Heart left ventricle (tissue), 16 donors: ENCODE measurements around the gene SYP. TPM values are rescaled to one million over a fixed set of nuclear protein-coding genes. Genes with fewer than 3 reads are reported as not detected.
A peak's percentile ranks its signal among the peaks of the same experiment; 100 is the strongest.
"Not testable (repeated sequence)": the region's sequence is repeated elsewhere in the genome, so short reads cannot be mapped to it uniquely, and the experiment has no call there.

Experiments used
- ATAC-seq, 4 donors: fragments of 200-7000 bp; cut with Tn5 transposase; one replicate each; pipeline ENCODE4 v1.9.1; 2020 to 2022; ENCODE audit warnings: moderate library complexity in 4 of 4, mild to moderate bottlenecking in 3 of 4, moderate number of reproducible peaks in 1 of 4
- DNase-seq, 5 donors: peaks; one replicate each; pipeline ENCODE4 v3.0.0-alpha.2; 2020
- H3K27ac ChIP-seq, 12 donors: fragments of 200-600 bp; sonication (generic) in 4 of 12; one replicate each; pipeline versions ENCODE4 v1.5.0 to v1.8.0; 2016 to 2022; ENCODE audit warnings: mild to moderate bottlenecking in 2 of 12
- H3K27me3 ChIP-seq, 9 donors: fragments of 200-600 bp; sonication (generic) in 2 of 9; one replicate each; pipeline versions ENCODE4 v1.5.1 to v1.8.0; 2016 to 2022; ENCODE audit warnings: mild to moderate bottlenecking in 3 of 9
- H3K36me3 ChIP-seq, 9 donors: fragments of 200-600 bp; sonication (generic) in 2 of 9; one replicate each; pipeline versions ENCODE4 v1.5.0 to v1.8.0; 2018 to 2022; ENCODE audit warnings: mild to moderate bottlenecking in 2 of 9
- H3K4me1 ChIP-seq, 12 donors: fragments of 200-600 bp; sonication (generic) in 4 of 12; one replicate each; pipeline versions ENCODE4 v1.5.0 to v1.8.0; 2016 to 2022; ENCODE audit warnings: mild to moderate bottlenecking in 3 of 12
- H3K4me3 ChIP-seq, 12 donors: fragments of 200-600 bp; sonication (generic) in 4 of 12; one replicate each; pipeline versions ENCODE4 v1.5.0 to v1.8.0; 2017 to 2022; ENCODE audit warnings: mild to moderate bottlenecking in 9 of 12, moderate library complexity in 4 of 12
- H3K9me3 ChIP-seq, 12 donors: fragments of 200-600 bp; sonication (generic) in 4 of 12; one replicate each; pipeline versions ENCODE4 v1.5.0 to v1.8.0; 2016 to 2022; ENCODE audit warnings: mild to moderate bottlenecking in 1 of 12
- POLR2A ChIP-seq, 2 donors: fragments of 450-650 bp; IDR thresholded peaks; one replicate each; pipeline ENCODE4 v1.6.1; 2017; ENCODE audit warnings: antibody characterized with exemption in 2 of 2, mild to moderate bottlenecking in 2 of 2, moderate library complexity in 2 of 2
- WGBS, 4 donors: extraction: QIAGEN DNeasy Blood & Tissue Kit in 2 of 4; methylation state at CpG; one replicate each; pipeline versions ENCODE4 v1.1.5 to v1.1.7; 2013 to 2018; 5-methylcytosine and 5-hydroxymethylcytosine counted together
- intact Hi-C, 10 donors: fragments of 100-400 bp; cut with DNase I; formaldehyde crosslinking; loops; one replicate each; pipeline versions ENCODE4 v1.11.1 to v1.14.2; 2022
- polyA plus RNA-seq, 2 donors: library from polyadenylated mRNA; stranded (reverse); fragments of 200-250 nt; gene quantifications; one replicate each; pipeline ENCODE4 v1.2.3, GENCODE V29; 2013
- total RNA-seq, 9 donors: library from RNA; depleted of rRNA in 2 of 9; stranded (reverse); fragments of >200 nt in 2 of 9; fragmentation: NEBNext Ultra II Directional in 3 of 9; extraction: Animal tissue kit (Norgen Biotek cat#: 25700) in 3 of 9; gene quantifications; one replicate each; pipeline versions ENCODE4 v1.1.0 to v1.2.4, GENCODE V29; 2016 to 2023
- TF ChIP-seq, protein P1 (sequence below), 12 donors: fragments of 200-600 bp; sonication (generic) in 4 of 12; IDR thresholded peaks; one replicate each; pipeline versions ENCODE4 v1.5.0 to v1.8.0; 2018 to 2022; ENCODE audit warnings: antibody characterized with exemption in 12 of 12, mild to moderate bottlenecking in 5 of 12
- donor health status: ischemic (EF 13 %, LVEDD 7.1; RV severe dilation, severe dysfunction).
- donor health status: healthy with polysubstance abuse.
- donor health status: DM: no; HTN: yes; CAD: no.
- donor health status: DM: no; HTN: no; CAD: no.
- donor health status: ischemic (EF 25% LVEDD 6.9; RV normal size, moderate dysfunction).
- donor health status: ischemic (EF 25% LVEDD 5.7; RV mildly dilated, moderate dysfunction).
- donor health status: healthy.
- donor health status: DM: yes; HTN: yes; CAD: no.
- donor health status: ischemic (EF 35%, LVEDD 5.7; RV mildly dilated, moderate dysfunction).
- donor health status: nonischemic (EF 11% LVEDD 7.7; RV severe dilation, severe dysfunction).
- donor health status: DM: yes; HTN: yes; CAD: no.
- donor health status: PGD.
- donor health status: ischemic (EF 29% LVEDD 5.4; RV normal size, mild dysfunction).
- donor health status: nonischemic (EF 23%, LVEDD 6.1; RV moderate dilation, normal function).

Gene SYP
- total and polyA plus RNA-seq, 11 donors: 0.49 to 3.7 (median 1.3) TPM

DNA sequence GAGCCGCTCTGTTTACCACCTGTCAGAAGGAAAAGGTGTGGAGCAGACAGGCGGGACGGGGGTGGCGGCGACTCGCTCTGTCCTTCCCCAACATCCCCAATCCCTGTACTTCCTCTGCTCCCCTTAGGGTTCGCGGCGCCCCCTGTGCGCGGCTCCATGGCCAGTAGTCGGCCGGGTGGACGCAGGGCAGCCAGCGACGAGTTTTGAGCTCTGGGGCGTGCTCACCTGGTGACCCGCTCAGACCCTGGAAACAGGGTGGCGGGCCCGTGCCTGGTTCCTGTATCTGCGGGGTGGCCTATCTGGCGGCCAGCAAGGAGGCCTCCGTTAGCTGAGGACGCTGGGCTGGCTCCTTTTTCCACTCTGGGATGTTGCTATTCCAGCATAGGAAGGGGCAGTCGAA, 42.8 kb downstream of the SYP start:
- ATAC-seq: no peak
- Histone ChIP-seq H3K27ac (no peak overlapping the region), H3K36me3 (no peaks in the 10 kb centered on the region), H3K4me1 (peaks cover 0 to 8% (median 0%) of the 10 kb centered on the region in 12 donors), H3K27me3 (no peaks in the 10 kb centered on the region), H3K4me3 (no peak overlapping the region), H3K9me3 (no peaks in the 10 kb centered on the region)
- intact Hi-C loops: no loop called here
- DNase-seq: no peak
- 75 to 82% (median 79%) methylated on average over 19 to 24 of the region's 25 CpGs for WGBS, 4 donors
- TF ChIP-seq, protein P1, sequence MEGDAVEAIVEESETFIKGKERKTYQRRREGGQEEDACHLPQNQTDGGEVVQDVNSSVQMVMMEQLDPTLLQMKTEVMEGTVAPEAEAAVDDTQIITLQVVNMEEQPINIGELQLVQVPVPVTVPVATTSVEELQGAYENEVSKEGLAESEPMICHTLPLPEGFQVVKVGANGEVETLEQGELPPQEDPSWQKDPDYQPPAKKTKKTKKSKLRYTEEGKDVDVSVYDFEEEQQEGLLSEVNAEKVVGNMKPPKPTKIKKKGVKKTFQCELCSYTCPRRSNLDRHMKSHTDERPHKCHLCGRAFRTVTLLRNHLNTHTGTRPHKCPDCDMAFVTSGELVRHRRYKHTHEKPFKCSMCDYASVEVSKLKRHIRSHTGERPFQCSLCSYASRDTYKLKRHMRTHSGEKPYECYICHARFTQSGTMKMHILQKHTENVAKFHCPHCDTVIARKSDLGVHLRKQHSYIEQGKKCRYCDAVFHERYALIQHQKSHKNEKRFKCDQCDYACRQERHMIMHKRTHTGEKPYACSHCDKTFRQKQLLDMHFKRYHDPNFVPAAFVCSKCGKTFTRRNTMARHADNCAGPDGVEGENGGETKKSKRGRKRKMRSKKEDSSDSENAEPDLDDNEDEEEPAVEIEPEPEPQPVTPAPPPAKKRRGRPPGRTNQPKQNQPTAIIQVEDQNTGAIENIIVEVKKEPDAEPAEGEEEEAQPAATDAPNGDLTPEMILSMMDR (IDR thresholded peaks at IDR 0.05): no peak
- TF ChIP-seq POLR2A (IDR thresholded peaks at IDR 0.05): no peak

DNA sequence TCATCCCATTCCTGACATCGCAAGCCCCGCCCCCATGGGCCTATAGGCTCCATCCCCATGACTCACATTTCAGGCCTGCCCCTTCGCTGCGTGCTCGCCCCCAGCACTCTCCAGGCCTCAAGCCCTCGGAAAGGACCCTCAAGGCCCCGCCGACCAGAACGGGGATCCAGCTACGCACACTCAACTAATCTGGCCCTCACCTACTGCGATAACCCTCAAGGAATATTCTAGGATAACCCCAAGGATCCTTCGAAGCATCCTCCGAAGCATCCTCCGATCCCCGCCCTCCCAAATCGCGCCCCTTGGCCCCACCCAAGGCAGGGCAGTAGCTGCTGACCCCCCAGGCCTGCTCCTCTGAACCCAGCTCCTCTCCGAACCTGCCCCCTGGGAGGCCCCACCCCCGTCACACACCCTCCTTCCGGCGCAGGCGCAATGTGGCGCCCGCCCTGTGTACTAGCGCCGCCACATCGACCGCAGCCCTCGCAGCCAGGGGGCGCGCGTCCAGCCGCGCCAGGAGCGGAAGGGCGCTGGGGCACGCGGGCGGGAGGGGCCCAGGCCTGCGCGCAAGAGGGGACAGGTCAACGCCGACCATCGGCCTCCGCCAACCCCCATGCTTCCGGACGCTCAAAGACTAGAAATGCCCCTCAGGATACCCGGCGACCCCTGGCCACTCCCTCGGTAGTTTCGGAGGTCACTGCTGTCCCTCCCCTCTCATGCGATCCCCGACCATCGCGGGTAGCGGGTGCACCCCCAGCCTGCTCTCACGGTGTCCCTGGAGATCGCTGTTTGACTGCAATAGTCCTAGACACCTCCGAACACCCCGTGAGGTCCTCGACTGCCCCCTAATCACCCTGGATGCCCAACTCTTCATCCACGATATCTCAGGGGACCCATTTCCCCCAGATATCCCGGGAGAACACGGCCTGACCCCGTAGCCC, 43.8 kb downstream of the SYP start:
- no peaks in the 10 kb centered on the region for H3K36me3 ChIP-seq
- no peaks in the 10 kb centered on the region for H3K27me3 ChIP-seq
- peaks cover 0 to 8% (median 0%) of the 10 kb centered on the region in 12 donors for H3K4me1 ChIP-seq
- intact Hi-C loops: no loop called here
- DNase-seq (peak; percentile 90 to 96 (median 91)), ATAC-seq (peak; percentile 94 to 97 (median 94))
- peak overlapping the region; percentile 23 to 90 (median 61) for H3K4me3 ChIP-seq
- H3K27ac ChIP-seq: peak overlapping the region; percentile 92 to 99 (median 94)
- WGBS, 4 donors: 2 to 56% (median 21%) methylated on average over 33 to 65 of the region's 65 CpGs
- TF ChIP-seq, protein P1 (IDR thresholded peaks at IDR 0.05): peak; percentile 55 to 88 (median 74)
- peak in 1 of 2 donors; percentile 60 for TF ChIP-seq POLR2A (IDR thresholded peaks at IDR 0.05)
- H3K9me3 ChIP-seq: no peaks in the 10 kb centered on the region

DNA sequence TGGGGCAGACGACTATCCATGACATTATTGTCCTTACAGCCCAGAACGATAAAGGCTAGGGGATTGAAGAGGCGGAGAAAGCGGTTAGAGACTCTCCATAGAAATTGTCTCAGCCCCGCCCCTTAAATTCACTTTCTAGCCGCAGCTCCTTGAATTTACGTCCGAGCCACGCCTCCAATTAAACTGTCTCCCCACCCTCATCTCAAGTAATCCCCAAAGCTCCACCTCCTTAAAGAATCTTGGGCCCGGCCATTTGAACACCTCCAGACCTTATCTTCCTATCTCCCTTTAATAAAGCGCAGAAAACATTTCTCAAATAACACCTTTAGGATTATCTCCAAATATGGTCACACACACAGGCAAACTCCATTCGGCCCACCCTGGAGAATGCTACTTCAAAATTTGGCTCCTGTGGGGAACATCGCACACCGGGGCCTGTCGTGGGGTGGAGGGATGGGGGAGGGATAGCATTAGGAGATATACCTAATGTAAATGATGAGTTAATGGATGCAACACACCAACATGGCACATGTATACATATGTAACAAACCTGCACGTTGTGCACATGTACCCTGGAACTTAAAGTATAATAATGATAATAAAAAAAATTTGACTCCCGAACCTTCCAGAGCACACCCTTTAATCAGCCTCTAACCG, 44.6 kb downstream of the SYP start:
- Histone ChIP-seq H3K9me3 (no peaks in the 10 kb centered on the region), H3K36me3 (no peaks in the 10 kb centered on the region), H3K4me1 (peaks cover 0 to 8% (median 0%) of the 10 kb centered on the region in 12 donors), H3K27me3 (no peaks in the 10 kb centered on the region), H3K4me3 (peak overlapping the region; percentile 23 to 90 (median 61)), H3K27ac (peak overlapping the region; percentile 92 to 99 (median 94))
- DNase-seq: peak in 1 of 5 donors; percentile 45
- intact Hi-C loops: no loop called here
- 1 to 40% (median 19%) methylated on average over 18 of the region's 18 CpGs for WGBS, 4 donors
- peak; percentile 2 to 30 (median 28) for ATAC-seq
- TF ChIP-seq, protein P1 (IDR thresholded peaks at IDR 0.05): no peak
- TF ChIP-seq POLR2A (IDR thresholded peaks at IDR 0.05): no peak

DNA sequence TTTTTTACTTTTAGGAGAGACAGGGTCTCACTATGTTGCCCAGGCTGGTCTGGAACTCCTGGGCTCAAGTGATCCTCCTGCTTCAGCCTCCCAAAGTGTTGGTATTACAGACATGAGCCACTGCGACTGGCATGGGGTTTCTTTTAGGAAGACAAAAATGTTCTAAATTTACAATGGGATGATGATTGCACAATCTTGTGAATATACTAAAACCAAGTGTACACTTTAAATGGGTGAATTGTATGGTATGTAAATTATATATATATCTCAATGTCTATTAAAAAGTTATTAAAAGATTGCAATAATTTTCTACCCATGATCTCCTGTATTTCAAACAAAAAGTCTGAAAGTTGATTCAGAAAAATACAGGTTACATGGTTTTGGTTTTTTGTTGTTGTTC, 46.5 kb downstream of the SYP start:
- no peak for TF ChIP-seq POLR2A (IDR thresholded peaks at IDR 0.05)
- TF ChIP-seq, protein P1 (IDR thresholded peaks at IDR 0.05): no peak
- ATAC-seq (no peak), DNase-seq (no peak)
- intact Hi-C loops: no loop called here
- Histone ChIP-seq H3K9me3 (no peaks in the 10 kb centered on the region), H3K36me3 (no peaks in the 10 kb centered on the region), H3K4me3 (no peak overlapping the region), H3K27me3 (no peaks in the 10 kb centered on the region), H3K4me1 (peaks cover 0 to 8% (median 0%) of the 10 kb centered on the region in 12 donors), H3K27ac (no peak overlapping the region)
- 73 to 100% (median 86%) methylated on average over 1 of the region's 1 CpG for WGBS, 4 donors

DNA sequence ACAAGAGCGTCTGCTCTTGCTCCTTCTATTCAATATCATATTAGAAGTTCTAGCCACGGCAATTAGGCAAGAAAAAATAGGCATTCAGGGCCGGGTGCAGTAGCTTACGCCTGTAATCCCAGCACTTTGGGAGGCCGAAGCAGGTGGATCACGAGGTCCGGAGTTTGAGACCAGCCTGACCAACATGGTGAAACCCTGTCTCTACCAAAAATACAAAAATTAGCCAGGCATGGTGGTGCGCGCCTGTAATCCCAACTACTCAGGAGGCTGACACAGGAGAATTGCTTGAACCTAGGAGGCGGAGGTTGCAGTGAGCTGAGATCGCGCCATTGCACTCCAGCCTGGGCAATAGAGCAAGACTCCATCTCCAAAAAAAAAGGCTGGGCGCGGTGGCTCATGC, 50.7 kb downstream of the SYP start:
- not testable (repeated sequence) for H3K9me3 ChIP-seq, H3K27ac ChIP-seq, H3K4me1 ChIP-seq, H3K27me3 ChIP-seq, ATAC-seq, H3K36me3 ChIP-seq, DNase-seq, H3K4me3 ChIP-seq
- intact Hi-C loops: loop anchor here in 1 of 10 donors (10.0 kb wide), 1 partner anchor 606 kb away; no protein-coding TSS in a partner anchor
- WGBS, 4 donors: 89 to 98% (median 95%) methylated on average over 14 of the region's 14 CpGs

DNA sequence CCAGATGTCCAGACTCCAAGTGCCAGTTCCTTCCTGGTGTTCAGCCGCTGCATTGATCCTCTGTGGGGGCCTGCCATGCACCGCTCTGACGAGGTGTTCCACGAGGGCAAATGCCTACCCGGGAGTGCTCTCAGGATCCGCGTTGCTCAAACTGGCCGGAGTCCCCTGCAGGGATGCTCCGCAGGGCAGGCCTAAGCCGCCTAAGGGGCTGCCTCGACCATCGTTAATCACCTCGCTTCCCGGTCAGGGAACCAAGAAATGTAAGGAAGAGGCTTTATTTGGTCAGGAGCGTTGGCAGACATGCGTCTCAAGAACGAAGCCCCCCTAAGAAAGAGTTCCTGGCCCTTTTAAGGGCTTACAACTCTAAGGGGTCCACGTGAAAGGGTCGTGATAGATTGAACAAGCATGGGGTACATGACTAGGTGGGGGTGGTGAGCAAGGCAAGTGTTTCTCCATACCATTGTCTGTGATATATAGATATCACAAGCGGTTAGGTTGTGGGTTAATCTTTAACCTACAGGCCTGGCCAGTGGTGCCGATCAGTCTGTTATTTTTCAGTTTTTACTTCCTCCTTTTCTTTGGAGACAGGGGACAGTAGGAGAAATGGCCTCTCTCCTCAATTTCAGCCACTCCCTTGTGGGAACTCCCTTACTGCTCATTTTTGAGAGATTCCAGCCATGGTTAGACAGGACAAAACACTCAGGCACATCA, 51.4 kb downstream of the SYP start:
- not testable (repeated sequence) for ATAC-seq, H3K27me3 ChIP-seq, H3K36me3 ChIP-seq, DNase-seq, H3K4me3 ChIP-seq, H3K4me1 ChIP-seq, H3K9me3 ChIP-seq, H3K27ac ChIP-seq
- intact Hi-C loops: loop anchor here in 1 of 10 donors (10.0 kb wide), 1 partner anchor 606 kb away; no protein-coding TSS in a partner anchor
- WGBS, 4 donors: 82 to 94% (median 89%) methylated on average over 21 of the region's 21 CpGs
